ENCODE results near the gene GFRA1.

The GFRA1 gene

GRCh38 chr10:116262678-116263077 lies 10.3 kb downstream of the GFRA1 start:
- FAIRE-seq (no peak), DNase-seq (ENCODE audit: insufficient read length, low spot score) (no peak)
- no peak for TF ChIP-seq POLR2A (IDR thresholded peaks at IDR 0.05; ENCODE audit: low read depth, low read length)

GRCh38 chr10:116260599-116260998 lies 12.4 kb downstream of the GFRA1 start:
- no peak for DNase-seq (ENCODE audit: insufficient read length, low spot score)
- FAIRE-seq = no peak
- no peak for TF ChIP-seq POLR2A (IDR thresholded peaks at IDR 0.05; ENCODE audit: low read depth, low read length)

GRCh38 chr10:116259638-116260037 lies 13.4 kb downstream of the GFRA1 start:
- DNase-seq (ENCODE audit: insufficient read length, low spot score) (no peak), FAIRE-seq (no peak)
- no peak for TF ChIP-seq POLR2A (IDR thresholded peaks at IDR 0.05; ENCODE audit: low read depth, low read length)

GRCh38 chr10:116257785-116258184 lies 15.2 kb downstream of the GFRA1 start:
- FAIRE-seq = no peak
- DNase-seq (ENCODE audit: insufficient read length, low spot score) = no peak
- TF ChIP-seq POLR2A (IDR thresholded peaks at IDR 0.05; ENCODE audit: low read depth, low read length) = no peak

GRCh38 chr10:116256752-116257259 lies 16.2 kb downstream of the GFRA1 start:
- DNase-seq (ENCODE audit: insufficient read length, low spot score) (no peak), FAIRE-seq (no peak)
- no peak for TF ChIP-seq POLR2A (IDR thresholded peaks at IDR 0.05; ENCODE audit: low read depth, low read length)

GRCh38 chr10:116255886-116256751 lies 16.9 kb downstream of the GFRA1 start:
- no peak for TF ChIP-seq POLR2A (IDR thresholded peaks at IDR 0.05; ENCODE audit: low read depth, low read length)
- FAIRE-seq (no peak), DNase-seq (ENCODE audit: insufficient read length, low spot score) (no peak)

GRCh38 chr10:116254422-116255155 lies 18.4 kb downstream of the GFRA1 start:
- FAIRE-seq = no peak
- TF ChIP-seq POLR2A (IDR thresholded peaks at IDR 0.05; ENCODE audit: low read depth, low read length) = no peak
- no peak for DNase-seq (ENCODE audit: insufficient read length, low spot score)

- DNase-seq (ENCODE audit: insufficient read length, low spot score) (no peak), FAIRE-seq (no peak)
- TF ChIP-seq POLR2A (IDR thresholded peaks at IDR 0.05; ENCODE audit: low read depth, low read length) = no peak
Observed at GRCh38 chr10:116253716-116254115, 19.3 kb downstream of the GFRA1 start.

GRCh38 chr10:116251602-116252395 lies 21.2 kb downstream of the GFRA1 start:
- DNase-seq (ENCODE audit: insufficient read length, low spot score) = no peak
- no peak for FAIRE-seq
- no peak for TF ChIP-seq POLR2A (IDR thresholded peaks at IDR 0.05; ENCODE audit: low read depth, low read length)

GRCh38 chr10:116247691-116248090 lies 25.3 kb downstream of the GFRA1 start:
- FAIRE-seq (no peak), DNase-seq (ENCODE audit: insufficient read length, low spot score) (no peak)
- TF ChIP-seq POLR2A (IDR thresholded peaks at IDR 0.05; ENCODE audit: low read depth, low read length) = no peak

GRCh38 chr10:116246263-116246662 lies 26.7 kb downstream of the GFRA1 start:
- FAIRE-seq (no peak), DNase-seq (ENCODE audit: insufficient read length, low spot score) (no peak)
- TF ChIP-seq POLR2A (IDR thresholded peaks at IDR 0.05; ENCODE audit: low read depth, low read length) = no peak

- FAIRE-seq = no peak
- DNase-seq (ENCODE audit: insufficient read length, low spot score) = no peak
- no peak for TF ChIP-seq POLR2A (IDR thresholded peaks at IDR 0.05; ENCODE audit: low read depth, low read length)
Observed at GRCh38 chr10:116245156-116245555, 27.9 kb downstream of the GFRA1 start.

GRCh38 chr10:116241642-116242410 lies 31.2 kb downstream of the GFRA1 start:
- no peak for DNase-seq (ENCODE audit: insufficient read length, low spot score)
- no peak for FAIRE-seq
- TF ChIP-seq POLR2A (IDR thresholded peaks at IDR 0.05; ENCODE audit: low read depth, low read length) = no peak
